Thyroid gland (tissue), 4 donors: ENCODE data around the gene MACF1. TPM values are rescaled to one million over a fixed set of nuclear protein-coding genes. Genes with fewer than 3 reads are reported as not detected.
A peak's percentile ranks its signal among the peaks of the same experiment; 100 is the strongest.

ENCODE experiments used
- DNase-seq, 2 donors: peaks; one replicate each; pipeline ENCODE4 v3.0.0-alpha.2; 2019
- H3K27ac ChIP-seq, 3 donors: fragments of 200-600 bp; sonication (generic); 1 replicate in 2 of 3; 2 replicates in 1 of 3; pipeline ENCODE4 v1.5.1; 2016 to 2019; ENCODE audit warnings: mild to moderate bottlenecking in 1 of 3, moderate library complexity in 1 of 3
- H3K27me3 ChIP-seq: fragments of 200-600 bp; sonication (generic); one replicate; pipeline ENCODE4 v1.5.1; 2019
- H3K36me3 ChIP-seq, 2 donors: fragments of 200-600 bp; sonication (generic); one replicate each; pipeline ENCODE4 v1.5.1; 2016 to 2019
- H3K4me1 ChIP-seq, 2 donors: fragments of 200-600 bp; sonication (generic); one replicate each; pipeline ENCODE4 v1.5.1; 2017 to 2019
- H3K4me3 ChIP-seq, 3 donors: fragments of 200-600 bp; sonication (generic); replicated peaks in 1 of 3; 1 replicate in 2 of 3; 2 replicates in 1 of 3; pipeline ENCODE4 v1.5.1; 2016; ENCODE audit warnings: mild to moderate bottlenecking in 1 of 3
- H3K9me3 ChIP-seq: fragments of 200-600 bp; sonication (generic); one replicate; pipeline ENCODE4 v1.5.1; 2017
- CTCF ChIP-seq, 6 experiments: fragments of 200-600 bp in 3 of 6; fragments of 450-650 bp in 3 of 6; sonication (generic) in 3 of 6; IDR thresholded peaks; one replicate each; pipeline ENCODE4 v1.5.1; 2016 to 2019; ENCODE audit warnings: antibody characterized with exemption in 6 of 6, mild to moderate bottlenecking in 2 of 6, inconsistent platforms in 1 of 6, moderate library complexity in 1 of 6
- POLR2A ChIP-seq, 2 donors: fragments of 450-650 bp; IDR thresholded peaks; one replicate each; pipeline ENCODE4 v1.6.1; 2017; ENCODE audit warnings: antibody characterized with exemption in 2 of 2, mild to moderate bottlenecking in 2 of 2, moderate library complexity in 1 of 2
- WGBS, 2 donors: methylation state at CpG; one replicate each; pipeline ENCODE4 v1.1.5; 2017; 5-methylcytosine and 5-hydroxymethylcytosine counted together
- intact Hi-C: fragments of 100-400 bp; cut with DNase I; formaldehyde crosslinking; loops from one replicate; pipeline ENCODE4 v1.15.1; 2023
- total RNA-seq, 4 donors: library from RNA; depleted of rRNA; stranded (reverse); fragments of >200 nt; gene quantifications; one replicate each; pipeline ENCODE4 v1.2.3, GENCODE V29; 2016

MACF1 gene
- total RNA-seq, 4 donors from 2014 or later, result 308 to 834 (median 427) TPM

- intact Hi-C loops, result no loop called here
- 12 to 17% methylated on average over 18 to 19 of the region's 38 CpGs for WGBS, 2 donors
- Histone ChIP-seq H3K27ac (peak overlapping the region; percentile 89 to 95 (median 94)), H3K4me1 (peaks cover 67 to 70% of the 10 kb centered on the region in 2 donors), H3K27me3 (no peaks in the 10 kb centered on the region), H3K4me3 (peak overlapping the region in 2 of 3 donors; percentile 64 to 68), H3K36me3 (no peaks in the 10 kb centered on the region), H3K9me3 (no peaks in the 10 kb centered on the region)
- TF ChIP-seq CTCF (IDR thresholded peaks at IDR 0.05) (peak in 2 of 6 experiments; percentile 13 to 20), POLR2A (IDR thresholded peaks at IDR 0.05) (peak in 1 of 2 donors; percentile 81)
- DNase-seq, result peak; percentile 20 to 41
These were observed 203.6 kb downstream of the MACF1 start for GRCh38 chr1:39407896-39408640.

- Histone ChIP-seq H3K36me3 (no peaks in the 10 kb centered on the region), H3K9me3 (no peaks in the 10 kb centered on the region), H3K27me3 (no peaks in the 10 kb centered on the region), H3K4me3 (peak overlapping the region; percentile 32 to 68 (median 64)), H3K4me1 (peaks cover 67 to 74% of the 10 kb centered on the region in 2 donors), H3K27ac (peak overlapping the region; percentile 89 to 95 (median 94))
- peak; percentile 97 to 98 for DNase-seq
- WGBS, 2 donors, result 0% methylated on average over 16 of the region's 53 CpGs; no CpG with 5 or more reads in 1 of the 2 donors
- TF ChIP-seq POLR2A (IDR thresholded peaks at IDR 0.05), result peak in 1 of 2 donors; percentile 57
- no peak for TF ChIP-seq CTCF (IDR thresholded peaks at IDR 0.05)
- intact Hi-C loops, result no loop called here
These were observed 204.2 kb downstream of the MACF1 start for GRCh38 chr1:39408641-39409054.

GRCh38 chr1:39409055-39409816, 204.7 kb downstream of the MACF1 start:
- WGBS, 2 donors, result 1 to 15% methylated on average over 3 to 5 of the region's 71 CpGs
- H3K27ac ChIP-seq, result peak overlapping the region; percentile 67 to 95 (median 94)
- no peaks in the 10 kb centered on the region for H3K9me3 ChIP-seq
- peak overlapping the region; percentile 32 to 68 (median 56) for H3K4me3 ChIP-seq
- intact Hi-C loops, result no loop called here
- H3K4me1 ChIP-seq, result peaks cover 73 to 80% of the 10 kb centered on the region in 2 donors
- TF ChIP-seq POLR2A (IDR thresholded peaks at IDR 0.05) (no peak), CTCF (IDR thresholded peaks at IDR 0.05) (peak in 1 of 6 experiments; percentile 3)
- no peaks in the 10 kb centered on the region for H3K36me3 ChIP-seq
- DNase-seq, result peak; percentile 45 to 54
- H3K27me3 ChIP-seq, result no peaks in the 10 kb centered on the region

- WGBS, 2 donors, result 26 to 31% methylated on average over 3 of the region's 3 CpGs
- intact Hi-C loops, result no loop called here
- peak; percentile 97 to 99 for DNase-seq
- Histone ChIP-seq H3K4me3 (no peak overlapping the region), H3K27ac (peak overlapping the region in 2 of 3 donors; percentile 94 to 95), H3K4me1 (peaks cover 71 to 82% of the 10 kb centered on the region in 2 donors), H3K36me3 (no peaks in the 10 kb centered on the region), H3K27me3 (no peaks in the 10 kb centered on the region), H3K9me3 (no peaks in the 10 kb centered on the region)
- TF ChIP-seq POLR2A (IDR thresholded peaks at IDR 0.05), result peak in 1 of 2 donors; percentile 31
- peak; percentile 63 to 98 (median 84) for TF ChIP-seq CTCF (IDR thresholded peaks at IDR 0.05)
These were observed 206.5 kb downstream of the MACF1 start for GRCh38 chr1:39410915-39411436.
